Natural killer cell (primary cell): Measurements from ENCODE around the gene ABHD12B. TPM values are rescaled to one million over a fixed set of nuclear protein-coding genes. Genes with fewer than 3 reads are reported as not detected.

ENCODE experiments used
- ATAC-seq, 3 donors: fragments of 150-1000 bp in 2 of 3; fragments of 200-7000 bp in 1 of 3; cut with Tn5 transposase; 1 replicate in 1 of 3; 2 replicates in 2 of 3; pipeline ENCODE4 v1.10.0; 2021; ENCODE audit warnings: mild to moderate bottlenecking in 2 of 3, moderate library complexity in 2 of 3
- DNase-seq, 2 donors: peaks; one replicate each; pipeline versions ENCODE4 v3.0.0 to v3.0.0-alpha.2; 2013 to 2021; ENCODE audit warnings: mixed read lengths in 1 of 2
- H3K27ac ChIP-seq: one replicate; pipeline ENCODE4 v1.5.1; 2013; ENCODE audit warnings: mild to moderate bottlenecking, low read length
- H3K27me3 ChIP-seq: one replicate; pipeline ENCODE4 v1.6.1; 2013; ENCODE audit warnings: low read length; ENCODE audit not compliant: control insufficient read depth, insufficient read depth
- H3K36me3 ChIP-seq: one replicate; pipeline ENCODE4 v1.6.1; 2013; ENCODE audit warnings: low read length; ENCODE audit not compliant: control insufficient read depth, insufficient read depth
- H3K4me1 ChIP-seq: one replicate; pipeline ENCODE4 v1.6.1; 2013; ENCODE audit warnings: low read length; ENCODE audit not compliant: control insufficient read depth, insufficient read depth
- H3K4me3 ChIP-seq: one replicate; pipeline ENCODE4 v1.5.1; 2013; ENCODE audit warnings: low read length
- H3K9me3 ChIP-seq: one replicate; pipeline ENCODE4 v1.6.1; 2013; ENCODE audit warnings: low read length; ENCODE audit not compliant: control insufficient read depth, insufficient read depth
- H3K27ac Mint-ChIP-seq, 2 donors: one replicate each; pipeline ENCODE4 v1.8.0; 2022; ENCODE audit warnings: mild to moderate bottlenecking in 2 of 2, mixed read lengths in 2 of 2, moderate library complexity in 1 of 2
- H3K27me3 Mint-ChIP-seq, 2 donors: one replicate each; pipeline ENCODE4 v1.8.0; 2022; ENCODE audit warnings: low read depth in 2 of 2, mixed read lengths in 2 of 2
- H3K36me3 Mint-ChIP-seq: one replicate; pipeline ENCODE4 v1.8.0; 2022; ENCODE audit warnings: mixed read lengths
- H3K4me1 Mint-ChIP-seq, 2 donors: one replicate each; pipeline ENCODE4 v1.8.0; 2022; ENCODE audit warnings: mixed read lengths in 2 of 2
- H3K4me3 Mint-ChIP-seq: one replicate; pipeline ENCODE4 v1.8.0; 2022; ENCODE audit warnings: mild to moderate bottlenecking, moderate library complexity, mixed read lengths
- H3K9me3 Mint-ChIP-seq, 2 donors: one replicate each; pipeline ENCODE4 v1.8.0; 2022; ENCODE audit warnings: mixed read lengths in 2 of 2
- WGBS: methylation state at CpG from one replicate; pipeline ENCODE4 v1.1.7; 2013; ENCODE audit warnings: missing lambda C conversion rate; ENCODE audit not compliant: insufficient coverage; 5-methylcytosine and 5-hydroxymethylcytosine counted together
- intact Hi-C: fragments of 100-400 bp; cut with micrococcal nuclease; formaldehyde crosslinking; loops from one replicate; pipeline ENCODE4 v1.14.2; 2022
- total RNA-seq, 4 donors: library from RNA; stranded (reverse); fragments of 120-200 nt in 1 of 4; gene quantifications; one replicate each; pipeline versions ENCODE4 v1.2.3 to v1.2.4, GENCODE V29; 2013 to 2022
- TF ChIP-seq, protein P1 (sequence below): fragments of 200-600 bp; IDR thresholded peaks from one replicate; pipeline ENCODE4 v1.8.0; 2022; ENCODE audit warnings: antibody characterized with exemption

Gene ABHD12B
- total RNA-seq, 3 donors from 2014 or later (not counting 1 experiment from before 2014, with no cell fraction given), result not detected

DNA sequence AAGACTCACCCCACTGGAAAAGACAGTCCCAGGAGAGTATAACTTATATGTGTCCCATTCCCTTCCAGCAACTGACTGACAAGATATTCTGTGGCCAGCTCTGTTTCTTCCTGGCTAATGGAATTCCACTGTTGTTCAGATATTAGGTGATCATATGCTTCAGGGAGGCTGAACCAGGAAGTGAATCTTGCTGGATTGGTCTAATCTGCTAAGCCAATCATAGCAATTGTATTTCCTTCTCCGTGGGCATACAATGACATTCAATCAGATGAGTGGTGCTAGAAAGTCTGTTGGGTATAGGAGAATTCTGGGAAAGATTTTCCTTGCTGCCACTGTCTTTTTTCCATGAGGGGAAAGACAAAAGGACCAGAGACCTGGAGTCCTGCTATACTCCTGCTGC lies 60.3 kb downstream of the ABHD12B start:
- TF ChIP-seq, protein P1, sequence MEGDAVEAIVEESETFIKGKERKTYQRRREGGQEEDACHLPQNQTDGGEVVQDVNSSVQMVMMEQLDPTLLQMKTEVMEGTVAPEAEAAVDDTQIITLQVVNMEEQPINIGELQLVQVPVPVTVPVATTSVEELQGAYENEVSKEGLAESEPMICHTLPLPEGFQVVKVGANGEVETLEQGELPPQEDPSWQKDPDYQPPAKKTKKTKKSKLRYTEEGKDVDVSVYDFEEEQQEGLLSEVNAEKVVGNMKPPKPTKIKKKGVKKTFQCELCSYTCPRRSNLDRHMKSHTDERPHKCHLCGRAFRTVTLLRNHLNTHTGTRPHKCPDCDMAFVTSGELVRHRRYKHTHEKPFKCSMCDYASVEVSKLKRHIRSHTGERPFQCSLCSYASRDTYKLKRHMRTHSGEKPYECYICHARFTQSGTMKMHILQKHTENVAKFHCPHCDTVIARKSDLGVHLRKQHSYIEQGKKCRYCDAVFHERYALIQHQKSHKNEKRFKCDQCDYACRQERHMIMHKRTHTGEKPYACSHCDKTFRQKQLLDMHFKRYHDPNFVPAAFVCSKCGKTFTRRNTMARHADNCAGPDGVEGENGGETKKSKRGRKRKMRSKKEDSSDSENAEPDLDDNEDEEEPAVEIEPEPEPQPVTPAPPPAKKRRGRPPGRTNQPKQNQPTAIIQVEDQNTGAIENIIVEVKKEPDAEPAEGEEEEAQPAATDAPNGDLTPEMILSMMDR, result no peak
- Mint-ChIP-seq H3K9me3 (no peaks in the 10 kb centered on the region), H3K27ac (no peak overlapping the region), H3K4me3 (no peak overlapping the region), H3K36me3 (no peaks in the 10 kb centered on the region), H3K27me3 (peaks cover 13 to 30% of the 10 kb centered on the region in 2 donors), H3K4me1 (no peaks in the 10 kb centered on the region)
- intact Hi-C loops, result no loop called here
- 76% methylated on average over 1 of the region's 1 CpG for WGBS
- Histone ChIP-seq H3K9me3 (no peaks in the 10 kb centered on the region), H3K36me3 (no peaks in the 10 kb centered on the region), H3K27me3 (no peaks in the 10 kb centered on the region), H3K4me1 (peaks cover 5% of the 10 kb centered on the region), H3K4me3 (no peak overlapping the region), H3K27ac (no peak overlapping the region)
- DNase-seq (no peak), ATAC-seq (no peak)

GRCh38 chr14:50932592-50933495 lies 61.0 kb downstream of the ABHD12B start:
- H3K27me3 Mint-ChIP-seq, result peaks cover 13 to 30% of the 10 kb centered on the region in 2 donors
- no peak overlapping the region for H3K4me3 Mint-ChIP-seq
- no peak overlapping the region for H3K4me3 ChIP-seq
- H3K9me3 ChIP-seq, result no peaks in the 10 kb centered on the region
- 87% methylated on average over 4 of the region's 4 CpGs for WGBS
- no peaks in the 10 kb centered on the region for H3K9me3 Mint-ChIP-seq
- peaks cover 3% of the 10 kb centered on the region for H3K4me1 ChIP-seq
- H3K36me3 ChIP-seq, result no peaks in the 10 kb centered on the region
- H3K27me3 ChIP-seq, result no peaks in the 10 kb centered on the region
- ATAC-seq (no peak), DNase-seq (no peak)
- H3K36me3 Mint-ChIP-seq, result no peaks in the 10 kb centered on the region
- H3K27ac Mint-ChIP-seq, result no peak overlapping the region
- H3K4me1 Mint-ChIP-seq, result no peaks in the 10 kb centered on the region
- TF ChIP-seq, protein P1, result no peak
- intact Hi-C loops, result no loop called here
- no peak overlapping the region for H3K27ac ChIP-seq

- Histone ChIP-seq H3K4me3 (no peak overlapping the region), H3K9me3 (no peaks in the 10 kb centered on the region), H3K4me1 (no peaks in the 10 kb centered on the region), H3K27me3 (no peaks in the 10 kb centered on the region), H3K36me3 (no peaks in the 10 kb centered on the region), H3K27ac (no peak overlapping the region)
- no peak for DNase-seq
- intact Hi-C loops, result no loop called here
- Mint-ChIP-seq H3K27me3 (peaks cover 17 to 33% of the 10 kb centered on the region in 2 donors), H3K4me1 (no peaks in the 10 kb centered on the region), H3K9me3 (no peaks in the 10 kb centered on the region), H3K27ac (no peak overlapping the region), H3K4me3 (no peak overlapping the region), H3K36me3 (no peaks in the 10 kb centered on the region)
- ATAC-seq, result no peak
- TF ChIP-seq, protein P1, result no peak
- WGBS, result 53% methylated on average over 4 of the region's 5 CpGs
Measured at GRCh38 chr14:50935126-50936015, 63.5 kb downstream of the ABHD12B start.
